Measurements from ENCODE around the gene ZNF668.

GRCh38 chr16:31083981-31084380 lies 9.9 kb upstream of the ZNF668 start:
- TF ChIP-seq, protein P1, sequence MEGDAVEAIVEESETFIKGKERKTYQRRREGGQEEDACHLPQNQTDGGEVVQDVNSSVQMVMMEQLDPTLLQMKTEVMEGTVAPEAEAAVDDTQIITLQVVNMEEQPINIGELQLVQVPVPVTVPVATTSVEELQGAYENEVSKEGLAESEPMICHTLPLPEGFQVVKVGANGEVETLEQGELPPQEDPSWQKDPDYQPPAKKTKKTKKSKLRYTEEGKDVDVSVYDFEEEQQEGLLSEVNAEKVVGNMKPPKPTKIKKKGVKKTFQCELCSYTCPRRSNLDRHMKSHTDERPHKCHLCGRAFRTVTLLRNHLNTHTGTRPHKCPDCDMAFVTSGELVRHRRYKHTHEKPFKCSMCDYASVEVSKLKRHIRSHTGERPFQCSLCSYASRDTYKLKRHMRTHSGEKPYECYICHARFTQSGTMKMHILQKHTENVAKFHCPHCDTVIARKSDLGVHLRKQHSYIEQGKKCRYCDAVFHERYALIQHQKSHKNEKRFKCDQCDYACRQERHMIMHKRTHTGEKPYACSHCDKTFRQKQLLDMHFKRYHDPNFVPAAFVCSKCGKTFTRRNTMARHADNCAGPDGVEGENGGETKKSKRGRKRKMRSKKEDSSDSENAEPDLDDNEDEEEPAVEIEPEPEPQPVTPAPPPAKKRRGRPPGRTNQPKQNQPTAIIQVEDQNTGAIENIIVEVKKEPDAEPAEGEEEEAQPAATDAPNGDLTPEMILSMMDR (IDR thresholded peaks at IDR 0.05): no peak
- TF ChIP-seq POLR2A (IDR thresholded peaks at IDR 0.05): no peak
- no peak for TF ChIP-seq EP300 (IDR thresholded peaks at IDR 0.05)
